ENCODE data around the gene RHBDL2.
A peak's percentile ranks its signal among the peaks of the same experiment; 100 is the strongest.

Gene RHBDL2

GRCh38 chr1:38873027-38873969 lies 68.3 kb downstream of the RHBDL2 start, which contains the start of gene MYCBP:
Gene MYCBP, minus strand, starts transcription at chr1:38873348. Its CDS starts 43 bp downstream, at chr1:38873305.
- no peaks in the 10 kb centered on the region for H3K9me2 ChIP-seq (replicated peaks; ENCODE audit: control insufficient read depth, low read length)
- H3K36me3 ChIP-seq (ENCODE audit: control insufficient read depth, low read length) = no peaks in the 10 kb centered on the region
- H3K27ac ChIP-seq (ENCODE audit: low read depth, low read length) = no peak within 1 kb of the TSS
- H3F3A ChIP-seq (ENCODE audit: control insufficient read depth, insufficient read depth) = no peaks in the 10 kb centered on the region
- 0 out of 2 replicates have a peak, but pooled peaks cover 2% of the 10 kb centered on the region for H4K20me1 ChIP-seq (ENCODE audit: control insufficient read depth, insufficient read depth, low read depth, low read length)
- peak within 1 kb of the TSS; percentile 94 for H3K4me3 ChIP-seq (ENCODE audit: low read length)
- peaks cover 22% of the 10 kb centered on the region for H3K4me1 ChIP-seq (ENCODE audit: control insufficient read depth, low read length)
- H3K4me2 ChIP-seq (ENCODE audit: low read length) = peak within 1 kb of the TSS; percentile 78
- peaks cover 30% of the 10 kb centered on the region for H3K79me2 ChIP-seq (ENCODE audit: control insufficient read depth, low read length)
- TF ChIP-seq EZH2phosphoT487 (IDR thresholded peaks at IDR 0.05; ENCODE audit: borderline replicate concordance, low read length) = no peak
- TF ChIP-seq CTCF (IDR thresholded peaks at IDR 0.05; ENCODE audit: low read depth, low read length, poor library complexity, severe bottlenecking) = no peak
- H3K9me3 ChIP-seq (ENCODE audit: control insufficient read depth, insufficient read depth, low read length) = no peaks in the 10 kb centered on the region
- no peaks in the 10 kb centered on the region for H3K27me3 ChIP-seq (ENCODE audit: control insufficient read depth, low read length)

- Histone ChIP-seq H3K9me2 (replicated peaks; ENCODE audit: control insufficient read depth, low read length) (no peaks in the 10 kb centered on the region), H3K4me1 (ENCODE audit: control insufficient read depth, low read length) (peaks cover 30% of the 10 kb centered on the region), H3K36me3 (ENCODE audit: control insufficient read depth, low read length) (no peaks in the 10 kb centered on the region), H3K27ac (ENCODE audit: low read depth, low read length) (no peak overlapping the region), H3F3A (ENCODE audit: control insufficient read depth, insufficient read depth) (0 out of 2 replicates have a peak, but pooled peaks cover 2% of the 10 kb centered on the region), H3K4me3 (ENCODE audit: low read length) (peak overlapping the region; percentile 94), H4K20me1 (ENCODE audit: control insufficient read depth, insufficient read depth, low read depth, low read length) (0 out of 2 replicates have a peak, but pooled peaks cover 2% of the 10 kb centered on the region), H3K79me2 (ENCODE audit: control insufficient read depth, low read length) (peaks cover 36% of the 10 kb centered on the region), H3K4me2 (ENCODE audit: low read length) (peak overlapping the region; percentile 73), H3K27me3 (ENCODE audit: control insufficient read depth, low read length) (no peaks in the 10 kb centered on the region), H3K9me3 (ENCODE audit: control insufficient read depth, insufficient read depth, low read length) (no peaks in the 10 kb centered on the region)
- TF ChIP-seq EZH2phosphoT487 (IDR thresholded peaks at IDR 0.05; ENCODE audit: borderline replicate concordance, low read length) (no peak), CTCF (IDR thresholded peaks at IDR 0.05; ENCODE audit: low read depth, low read length, poor library complexity, severe bottlenecking) (no peak)
Observed at GRCh38 chr1:38872401-38873026, 69.1 kb downstream of the RHBDL2 start.

- no peaks in the 10 kb centered on the region for H3K36me3 ChIP-seq (ENCODE audit: control insufficient read depth, low read length)
- no peaks in the 10 kb centered on the region for H3K9me2 ChIP-seq (replicated peaks; ENCODE audit: control insufficient read depth, low read length)
- H4K20me1 ChIP-seq (ENCODE audit: control insufficient read depth, insufficient read depth, low read depth, low read length) = 0 out of 2 replicates have a peak, but pooled peaks cover 2% of the 10 kb centered on the region
- H3K27ac ChIP-seq (ENCODE audit: low read depth, low read length) = no peak overlapping the region
- no peaks in the 10 kb centered on the region for H3K27me3 ChIP-seq (ENCODE audit: control insufficient read depth, low read length)
- TF ChIP-seq CTCF (IDR thresholded peaks at IDR 0.05; ENCODE audit: low read depth, low read length, poor library complexity, severe bottlenecking) (no peak), EZH2phosphoT487 (IDR thresholded peaks at IDR 0.05; ENCODE audit: borderline replicate concordance, low read length) (no peak)
- no peak overlapping the region for H3K4me2 ChIP-seq (ENCODE audit: low read length)
- no peaks in the 10 kb centered on the region for H3K9me3 ChIP-seq (ENCODE audit: control insufficient read depth, insufficient read depth, low read length)
- H3K4me1 ChIP-seq (ENCODE audit: control insufficient read depth, low read length) = peaks cover 30% of the 10 kb centered on the region
- H3K4me3 ChIP-seq (ENCODE audit: low read length) = no peak overlapping the region
- H3F3A ChIP-seq (ENCODE audit: control insufficient read depth, insufficient read depth) = 0 out of 2 replicates have a peak, but pooled peaks cover 2% of the 10 kb centered on the region
- peaks cover 37% of the 10 kb centered on the region for H3K79me2 ChIP-seq (ENCODE audit: control insufficient read depth, low read length)
Observed at GRCh38 chr1:38870996-38871395, 70.6 kb downstream of the RHBDL2 start.

All from DOHH2 (cell line).